ENCODE results near the gene ZNF236. TPM values are rescaled to one million over a fixed set of nuclear protein-coding genes. Genes with fewer than 3 reads are reported as not detected.
A peak's percentile ranks its signal among the peaks of the same experiment; 100 is the strongest.

The ZNF236 gene
- total and polyA plus RNA-seq, 3 experiments from 2014 or later: 11.1 to 15.9 (median 13.4) TPM

DNA sequence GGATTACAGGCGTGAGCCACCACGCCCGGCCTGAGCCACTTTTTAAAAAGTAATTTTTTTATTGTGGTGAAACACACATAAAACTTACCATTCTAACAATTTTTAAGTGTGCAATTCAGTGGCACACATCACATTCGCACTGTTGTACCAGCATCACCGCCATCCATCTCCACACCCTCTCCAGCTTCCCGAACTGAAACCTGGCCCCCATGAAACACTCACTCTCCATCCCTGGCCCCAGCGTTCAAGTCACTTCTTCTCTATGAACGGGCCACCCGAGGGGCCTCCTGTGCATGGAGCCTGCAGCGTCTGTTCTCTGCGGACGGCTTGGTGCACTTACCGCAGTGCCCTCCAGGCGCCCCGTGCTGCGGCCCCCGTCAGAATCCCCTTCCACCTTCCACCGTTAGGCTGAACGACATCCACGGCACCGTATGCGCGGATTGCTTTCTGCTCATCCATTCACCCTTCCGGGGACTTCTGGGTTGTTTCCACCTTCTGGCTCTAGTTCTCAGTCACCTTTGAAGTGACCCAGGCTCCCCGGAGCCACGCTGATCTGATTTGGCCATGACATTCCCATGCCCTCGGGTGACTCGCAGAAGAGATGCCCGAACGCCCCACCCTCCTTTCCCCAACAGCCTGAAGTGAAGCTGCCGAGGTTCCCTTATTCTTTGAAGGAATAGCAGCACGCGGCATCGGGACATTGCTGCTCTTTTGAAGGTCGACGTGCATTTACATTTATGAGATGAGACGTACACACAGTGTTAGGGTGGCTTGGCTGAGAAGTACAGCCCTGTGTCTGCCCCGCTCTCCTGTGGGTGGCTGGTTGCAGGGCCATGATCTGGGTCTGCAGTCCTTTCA lies 175.8 kb downstream of the ZNF236 start:
- Mint-ChIP-seq H3K9me3 (no peaks in the 10 kb centered on the region), H3K27me3 (peaks cover 0 to 2% of the 10 kb centered on the region in 2 donors), H3K4me1 (peaks cover 14 to 27% (median 19%) of the 10 kb centered on the region in 3 donors), H3K36me3 (no peaks in the 10 kb centered on the region), H3K27ac (peak overlapping the region in 1 of 8 donors; percentile 54), H3K4me3 (peak overlapping the region in 1 of 7 donors; percentile 19)
- Histone ChIP-seq H3K4me1 (ENCODE audit: insufficient read depth, low read length) (no peaks in the 10 kb centered on the region), H3K4me3 (ENCODE audit: low read length) (no peak overlapping the region), H3K27me3 (ENCODE audit: insufficient read depth, low read length, poor library complexity, severe bottlenecking) (no peaks in the 10 kb centered on the region), H3K9me3 (ENCODE audit: low read length) (no peaks in the 10 kb centered on the region), H3K27ac (ENCODE audit: low read depth, low read length) (no peak overlapping the region), H3K36me3 (ENCODE audit: insufficient read depth, low read length) (no peaks in the 10 kb centered on the region)
- DNase-seq: no peak
- POLR2A ChIA-PET: interaction anchor here (0.5 kb wide), 1 partner anchor 211 kb away, joined by 4 read pairs; no protein-coding TSS in a partner anchor
- CTCF ChIA-PET: interaction anchor here (2.0 to 5.3 kb wide), 5 partner anchors 13 to 213 kb away, joined by 5 to 42 read pairs (median 31); no protein-coding TSS in a partner anchor

DNA sequence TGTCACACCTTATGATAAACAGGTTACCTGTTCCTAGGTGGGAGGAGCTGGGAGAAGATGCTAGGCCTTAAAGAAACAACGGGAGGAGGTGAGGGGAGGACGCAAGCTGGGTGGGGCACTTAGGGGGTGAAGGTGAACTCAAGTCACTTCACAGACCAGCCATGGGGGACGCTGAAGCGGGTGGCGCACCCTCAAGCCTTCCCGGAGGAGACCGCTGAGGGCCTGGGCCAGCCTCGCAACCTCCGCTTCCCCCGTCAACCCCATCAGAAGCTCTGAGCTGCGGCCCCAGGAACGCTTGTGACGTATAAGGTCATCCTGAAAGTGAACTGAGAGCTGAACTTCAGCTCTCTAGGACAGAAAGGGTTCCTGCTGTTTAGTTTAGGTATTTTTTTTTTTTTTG lies 176.7 kb downstream of the ZNF236 start:
- H3K27ac Mint-ChIP-seq: no peak overlapping the region
- H3K27me3 Mint-ChIP-seq: peaks cover 0 to 2% of the 10 kb centered on the region in 2 donors
- Histone ChIP-seq H3K4me1 (ENCODE audit: insufficient read depth, low read length) (no peaks in the 10 kb centered on the region), H3K9me3 (ENCODE audit: low read length) (no peaks in the 10 kb centered on the region), H3K27ac (ENCODE audit: low read depth, low read length) (no peak overlapping the region), H3K27me3 (ENCODE audit: insufficient read depth, low read length, poor library complexity, severe bottlenecking) (no peaks in the 10 kb centered on the region), H3K4me3 (ENCODE audit: low read length) (no peak overlapping the region), H3K36me3 (ENCODE audit: insufficient read depth, low read length) (no peaks in the 10 kb centered on the region)
- no peak for DNase-seq
- H3K36me3 Mint-ChIP-seq: no peaks in the 10 kb centered on the region
- no peaks in the 10 kb centered on the region for H3K9me3 Mint-ChIP-seq
- ChIA-PET POLR2A (interaction anchor here (0.7 kb wide), 2 partner anchors 109 to 208 kb away, joined by 5 to 6 read pairs; no protein-coding TSS in a partner anchor), CTCF (interaction anchor here (1.2 to 5.3 kb wide), 11 partner anchors 7 to 274 kb away, joined by 4 to 42 read pairs (median 15); no protein-coding TSS in a partner anchor)
- peaks cover 18 to 31% (median 21%) of the 10 kb centered on the region in 3 donors for H3K4me1 Mint-ChIP-seq
- no peak overlapping the region for H3K4me3 Mint-ChIP-seq

DNA sequence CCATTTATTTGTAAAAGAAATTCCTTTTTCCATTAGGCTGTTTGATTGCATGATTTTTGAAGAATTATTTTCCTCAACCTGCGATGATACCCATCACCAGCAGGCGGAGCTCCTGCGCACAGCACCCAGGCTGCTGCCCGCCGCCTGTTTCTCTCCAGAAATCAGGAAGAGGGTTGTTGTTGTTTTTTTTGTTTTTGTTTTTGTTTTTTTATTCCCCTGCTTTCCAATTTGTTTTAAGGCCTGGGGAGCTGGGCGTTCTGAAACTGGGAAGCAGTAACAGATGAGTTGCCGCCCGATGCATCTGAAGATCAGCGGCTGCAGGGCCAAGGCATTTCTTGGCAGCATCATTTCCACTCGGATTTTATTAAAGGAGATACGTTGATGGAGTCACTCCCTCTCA lies 178.2 kb downstream of the ZNF236 start:
- Histone ChIP-seq H3K36me3 (ENCODE audit: insufficient read depth, low read length) (no peaks in the 10 kb centered on the region), H3K27ac (ENCODE audit: low read depth, low read length) (no peak overlapping the region), H3K27me3 (ENCODE audit: insufficient read depth, low read length, poor library complexity, severe bottlenecking) (no peaks in the 10 kb centered on the region), H3K9me3 (ENCODE audit: low read length) (no peaks in the 10 kb centered on the region), H3K4me1 (ENCODE audit: insufficient read depth, low read length) (peaks cover 9% of the 10 kb centered on the region), H3K4me3 (ENCODE audit: low read length) (no peak overlapping the region)
- DNase-seq: peak in 4 of 5 donors; percentile 30 to 44 (median 42)
- ChIA-PET CTCF (interaction anchor here (0.9 to 5.3 kb wide), 31 partner anchors 9 to 474 kb away, joined by 3 to 42 read pairs (median 4); no protein-coding TSS in a partner anchor), POLR2A (interaction anchor here (1.5 kb wide), 1 partner anchor 54 kb away, joined by 8 read pairs; no protein-coding TSS in a partner anchor)
- Mint-ChIP-seq H3K4me1 (peaks cover 28 to 45% (median 34%) of the 10 kb centered on the region in 3 donors), H3K27me3 (peaks cover 0 to 2% of the 10 kb centered on the region in 2 donors), H3K9me3 (no peaks in the 10 kb centered on the region), H3K4me3 (no peak overlapping the region), H3K27ac (peak overlapping the region in 2 of 8 donors; percentile 26 to 30), H3K36me3 (peaks cover 0 to 6% (median 0%) of the 10 kb centered on the region in 3 donors)

DNA sequence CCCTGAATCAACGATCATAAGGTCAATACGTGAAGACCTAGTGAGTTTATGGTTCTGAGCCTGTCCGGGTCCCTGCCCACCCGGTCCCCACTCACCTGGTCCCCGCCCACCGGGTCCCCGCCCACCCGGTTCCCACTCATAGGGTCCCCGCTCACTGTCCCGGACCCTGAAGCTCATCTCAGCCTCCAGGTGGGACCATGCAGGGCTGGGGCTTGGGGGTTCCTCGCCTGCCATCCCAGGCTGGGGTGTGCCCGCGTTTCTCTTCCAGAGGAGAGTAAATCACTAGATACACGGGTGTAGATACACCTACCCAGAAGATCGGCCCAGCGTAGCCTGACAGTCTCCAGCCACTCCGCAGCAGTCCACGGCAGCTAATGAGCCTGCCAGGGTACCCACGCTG lies 178.7 kb downstream of the ZNF236 start:
- no peak overlapping the region for H3K27ac ChIP-seq (ENCODE audit: low read depth, low read length)
- H3K36me3 Mint-ChIP-seq: peaks cover 0 to 10% (median 0%) of the 10 kb centered on the region in 3 donors
- peaks cover 0 to 2% of the 10 kb centered on the region in 2 donors for H3K27me3 Mint-ChIP-seq
- H3K4me3 Mint-ChIP-seq: no peak overlapping the region
- H3K9me3 Mint-ChIP-seq: no peaks in the 10 kb centered on the region
- H3K27ac Mint-ChIP-seq: no peak overlapping the region
- no peaks in the 10 kb centered on the region for H3K36me3 ChIP-seq (ENCODE audit: insufficient read depth, low read length)
- H3K4me1 ChIP-seq (ENCODE audit: insufficient read depth, low read length): peaks cover 13% of the 10 kb centered on the region
- ChIA-PET POLR2A (interaction anchor here (1.5 kb wide), 1 partner anchor 53 kb away, joined by 8 read pairs; no protein-coding TSS in a partner anchor), CTCF (interaction anchor here (0.9 to 5.3 kb wide), 26 partner anchors 9 to 436 kb away, joined by 3 to 42 read pairs (median 4); no protein-coding TSS in a partner anchor)
- no peak for DNase-seq
- H3K27me3 ChIP-seq (ENCODE audit: insufficient read depth, low read length, poor library complexity, severe bottlenecking): no peaks in the 10 kb centered on the region
- no peaks in the 10 kb centered on the region for H3K9me3 ChIP-seq (ENCODE audit: low read length)
- H3K4me3 ChIP-seq (ENCODE audit: low read length): no peak overlapping the region
- H3K4me1 Mint-ChIP-seq: peaks cover 29 to 51% (median 40%) of the 10 kb centered on the region in 3 donors

DNA sequence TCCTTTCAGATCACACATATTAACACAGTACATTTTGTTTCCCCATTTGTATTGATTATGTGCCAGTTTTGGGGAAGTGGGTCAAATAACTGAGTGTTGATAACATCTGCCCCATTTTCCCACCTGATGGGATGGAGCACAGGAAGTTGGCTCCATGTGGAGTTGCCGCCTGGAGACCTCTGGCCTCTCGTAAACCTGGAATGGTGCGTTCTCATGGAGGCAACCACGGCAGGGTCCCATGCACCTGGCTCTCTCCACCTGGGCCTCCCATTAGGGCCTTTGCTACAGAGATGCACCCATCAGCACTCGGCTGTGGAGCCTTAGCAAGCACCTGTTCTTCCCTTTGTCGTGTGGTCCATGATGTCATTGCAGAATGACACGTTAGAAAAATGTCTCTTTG lies 179.6 kb downstream of the ZNF236 start:
- Mint-ChIP-seq H3K9me3 (no peaks in the 10 kb centered on the region), H3K36me3 (peaks cover 0 to 15% (median 0%) of the 10 kb centered on the region in 3 donors), H3K27me3 (no peaks in the 10 kb centered on the region), H3K27ac (peak overlapping the region in 2 of 8 donors; percentile 23 to 30), H3K4me3 (no peak overlapping the region), H3K4me1 (peaks cover 33 to 57% (median 40%) of the 10 kb centered on the region in 3 donors)
- DNase-seq: no peak
- Histone ChIP-seq H3K36me3 (ENCODE audit: insufficient read depth, low read length) (no peaks in the 10 kb centered on the region), H3K27ac (ENCODE audit: low read depth, low read length) (no peak overlapping the region), H3K4me1 (ENCODE audit: insufficient read depth, low read length) (peaks cover 13% of the 10 kb centered on the region), H3K27me3 (ENCODE audit: insufficient read depth, low read length, poor library complexity, severe bottlenecking) (no peaks in the 10 kb centered on the region), H3K9me3 (ENCODE audit: low read length) (no peaks in the 10 kb centered on the region), H3K4me3 (ENCODE audit: low read length) (no peak overlapping the region)
- POLR2A ChIA-PET: no interaction called here
- CTCF ChIA-PET: interaction anchor here (1.8 to 5.3 kb wide), 4 partner anchors 9 to 210 kb away, joined by 4 to 42 read pairs (median 32); no protein-coding TSS in a partner anchor

DNA sequence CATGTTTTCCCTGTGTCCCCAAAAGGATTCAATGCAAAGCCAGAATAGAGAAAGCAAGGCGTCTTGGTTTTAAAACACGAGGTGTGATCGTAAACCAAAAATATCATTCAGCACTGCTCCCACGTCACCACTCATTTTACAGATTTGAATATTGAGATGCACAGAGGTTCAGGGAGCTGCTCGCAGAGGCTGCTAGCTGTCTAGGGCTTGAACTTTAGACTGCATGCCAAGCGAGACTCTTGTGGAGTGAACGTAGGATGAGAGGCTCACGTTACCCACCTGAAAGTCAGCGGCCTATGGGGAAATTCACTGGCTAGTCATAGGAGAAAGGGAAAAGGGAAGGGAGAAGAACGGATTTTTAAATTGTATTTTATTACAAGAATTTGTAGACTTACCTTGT lies 180.1 kb downstream of the ZNF236 start:
- Histone ChIP-seq H3K9me3 (ENCODE audit: low read length) (no peaks in the 10 kb centered on the region), H3K4me3 (ENCODE audit: low read length) (no peak overlapping the region), H3K4me1 (ENCODE audit: insufficient read depth, low read length) (peaks cover 13% of the 10 kb centered on the region), H3K36me3 (ENCODE audit: insufficient read depth, low read length) (no peaks in the 10 kb centered on the region), H3K27ac (ENCODE audit: low read depth, low read length) (no peak overlapping the region), H3K27me3 (ENCODE audit: insufficient read depth, low read length, poor library complexity, severe bottlenecking) (no peaks in the 10 kb centered on the region)
- H3K4me3 Mint-ChIP-seq: no peak overlapping the region
- peak overlapping the region in 3 of 8 donors; percentile 30 to 55 (median 37) for H3K27ac Mint-ChIP-seq
- no peaks in the 10 kb centered on the region for H3K27me3 Mint-ChIP-seq
- DNase-seq: no peak
- CTCF ChIA-PET: interaction anchor here (1.0 to 5.3 kb wide), 5 partner anchors 9 to 209 kb away, joined by 3 to 31 read pairs (median 5); no protein-coding TSS in a partner anchor
- POLR2A ChIA-PET: no interaction called here
- H3K36me3 Mint-ChIP-seq: peaks cover 0 to 20% (median 2%) of the 10 kb centered on the region in 3 donors
- peaks cover 35 to 62% (median 42%) of the 10 kb centered on the region in 3 donors for H3K4me1 Mint-ChIP-seq
- no peaks in the 10 kb centered on the region for H3K9me3 Mint-ChIP-seq

DNA sequence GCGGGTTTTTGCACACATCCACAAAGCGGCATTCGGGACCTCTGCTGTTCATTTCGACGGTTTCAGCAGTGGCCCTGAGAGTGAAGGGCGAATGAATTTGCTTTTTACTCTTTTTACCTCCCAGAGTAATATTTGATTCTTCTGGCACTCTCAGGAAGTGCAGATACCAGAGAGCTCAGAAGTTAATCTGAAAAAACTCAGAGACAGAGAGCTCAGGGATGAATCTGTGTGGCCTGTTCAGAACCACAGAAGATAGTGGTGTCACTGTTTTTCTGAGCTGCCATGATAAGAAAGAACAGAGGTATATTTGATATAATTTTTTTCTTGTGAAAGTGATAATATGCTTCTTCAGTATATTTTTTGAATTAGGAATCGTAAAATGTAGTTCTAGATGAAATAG lies 181.0 kb downstream of the ZNF236 start:
- ChIA-PET POLR2A (no interaction called here), CTCF (interaction anchor here (1.0 to 5.3 kb wide), 8 partner anchors 8 to 208 kb away, joined by 3 to 31 read pairs (median 4); no protein-coding TSS in a partner anchor)
- H3K9me3 ChIP-seq (ENCODE audit: low read length): no peaks in the 10 kb centered on the region
- Mint-ChIP-seq H3K4me1 (peaks cover 36 to 69% (median 46%) of the 10 kb centered on the region in 3 donors), H3K9me3 (no peaks in the 10 kb centered on the region), H3K36me3 (peaks cover 0 to 26% (median 3%) of the 10 kb centered on the region in 3 donors), H3K4me3 (no peak overlapping the region), H3K27me3 (no peaks in the 10 kb centered on the region), H3K27ac (peak overlapping the region in 5 of 8 donors; percentile 16 to 74 (median 42))
- H3K27me3 ChIP-seq (ENCODE audit: insufficient read depth, low read length, poor library complexity, severe bottlenecking): no peaks in the 10 kb centered on the region
- no peak overlapping the region for H3K4me3 ChIP-seq (ENCODE audit: low read length)
- peaks cover 13% of the 10 kb centered on the region for H3K4me1 ChIP-seq (ENCODE audit: insufficient read depth, low read length)
- no peak overlapping the region for H3K27ac ChIP-seq (ENCODE audit: low read depth, low read length)
- no peak for DNase-seq
- H3K36me3 ChIP-seq (ENCODE audit: insufficient read depth, low read length): no peaks in the 10 kb centered on the region
